GM23338 (cell line): Measurements from ENCODE around the gene DARS2. TPM values are rescaled to one million over a fixed set of nuclear protein-coding genes. Genes with fewer than 3 reads are reported as not detected.
"Not testable (repeated sequence)": the region's sequence is repeated elsewhere in the genome, so short reads cannot be mapped to it uniquely, and the experiment has no call there.

Source experiments
- ATAC-seq: fragments of 200-7000 bp; cut with Tn5 transposase; 3 replicates; pipeline ENCODE4 v1.9.1; 2020
- DNase-seq: peaks from one replicate; pipeline ENCODE4 v3.0.0-alpha.2; 2015; ENCODE audit warnings: low spot score
- H2AFZ ChIP-seq: fragments of 200-600 bp; sonication (generic); 2 replicates; pipeline ENCODE4 v1.8.0; 2016; ENCODE audit warnings: antibody characterized with exemption, mild to moderate bottlenecking, moderate library complexity
- H3F3A ChIP-seq: fragments of 200-600 bp; sonication (generic); replicated peaks from 2 replicates; pipeline ENCODE4 v1.8.0; 2017; ENCODE audit warnings: antibody characterized with exemption, mixed run types, low read depth
- H3K27ac ChIP-seq: fragments of 200-600 bp; sonication (generic); 2 replicates; pipeline ENCODE4 v1.6.1; 2016; ENCODE audit warnings: low read depth
- H3K27me3 ChIP-seq: fragments of 200-600 bp; sonication (generic); 2 replicates; pipeline ENCODE4 v1.8.0; 2016; ENCODE audit warnings: mild to moderate bottlenecking, mixed run types, moderate library complexity; ENCODE audit not compliant: insufficient read depth
- H3K36me3 ChIP-seq: fragments of 200-600 bp; sonication (generic); 2 replicates; pipeline ENCODE4 v1.8.0; 2016; ENCODE audit warnings: mild to moderate bottlenecking; ENCODE audit not compliant: insufficient read depth
- H3K4me1 ChIP-seq: fragments of 200-600 bp; sonication (generic); 2 replicates; pipeline ENCODE4 v1.8.0; 2016; ENCODE audit warnings: mild to moderate bottlenecking, moderate library complexity; ENCODE audit not compliant: insufficient read depth
- H3K4me2 ChIP-seq: fragments of 200-600 bp; sonication (generic); 2 replicates; pipeline ENCODE4 v1.7.1; 2017; ENCODE audit warnings: mixed run types
- H3K4me3 ChIP-seq: fragments of 200-600 bp; sonication (generic); 2 replicates; pipeline ENCODE4 v1.6.1; 2016; ENCODE audit warnings: mixed run types
- H3K79me2 ChIP-seq: fragments of 200-600 bp; sonication (generic); replicated peaks from 2 replicates; pipeline ENCODE4 v1.8.0; 2017; ENCODE audit warnings: mild to moderate bottlenecking; ENCODE audit not compliant: insufficient read depth
- H3K9me2 ChIP-seq: fragments of 200-600 bp; sonication (generic); 2 replicates; pipeline ENCODE4 v1.8.0; 2017; ENCODE audit not compliant: insufficient read depth
- H4K20me1 ChIP-seq: fragments of 200-600 bp; sonication (generic); replicated peaks from 2 replicates; pipeline ENCODE4 v1.8.0; 2017; ENCODE audit warnings: mild to moderate bottlenecking; ENCODE audit not compliant: insufficient read depth
- H3K27ac Mint-ChIP-seq: 2 replicates; pipeline ENCODE4 v1.8.0; 2020; ENCODE audit warnings: inconsistent platforms, mild to moderate bottlenecking, moderate library complexity, mixed read lengths
- H3K27me3 Mint-ChIP-seq: 3 replicates; pipeline ENCODE4 v1.8.0; 2022; ENCODE audit warnings: low read depth, mild to moderate bottlenecking, moderate library complexity, mixed read lengths, inconsistent platforms; ENCODE audit not compliant: insufficient read depth, poor library complexity
- H3K36me3 Mint-ChIP-seq: 3 replicates; pipeline ENCODE4 v1.8.0; 2021; ENCODE audit warnings: low read depth, mild to moderate bottlenecking, inconsistent platforms, moderate library complexity, mixed read lengths
- H3K4me1 Mint-ChIP-seq: 3 replicates; pipeline ENCODE4 v1.8.0; 2020; ENCODE audit warnings: mild to moderate bottlenecking, inconsistent platforms, mixed read lengths
- H3K4me3 Mint-ChIP-seq: 3 replicates; pipeline ENCODE4 v1.8.0; 2021; ENCODE audit warnings: moderate library complexity, mild to moderate bottlenecking, inconsistent platforms, mixed read lengths
- H3K9me3 Mint-ChIP-seq: 3 replicates; pipeline ENCODE4 v1.8.0; 2020; ENCODE audit warnings: moderate library complexity, mild to moderate bottlenecking, inconsistent platforms, mixed read lengths
- CREB1 ChIP-seq: fragments of 250-450 bp; sonication (Bioruptor Pico); IDR thresholded peaks from 2 replicates; pipeline ENCODE4 v1.5.0; 2020; ENCODE audit warnings: low read depth, mild to moderate bottlenecking, moderate library complexity
- EZH2 ChIP-seq: fragments of 200-600 bp; sonication (generic); IDR thresholded peaks from one replicate; pipeline ENCODE4 v1.8.0; 2017; ENCODE audit warnings: antibody characterized with exemption, mild to moderate bottlenecking, low read depth; ENCODE audit not compliant: unreplicated experiment
- JUNB ChIP-seq: IDR thresholded peaks from one replicate; pipeline ENCODE4 v1.6.1; 2016; ENCODE audit warnings: antibody characterized with exemption; ENCODE audit not compliant: unreplicated experiment
- POLR2AphosphoS5 ChIP-seq: IDR thresholded peaks from 2 replicates; pipeline ENCODE4 v1.6.1; 2016; ENCODE audit warnings: antibody characterized with exemption, low read depth
- STAT1 ChIP-seq: IDR thresholded peaks from one replicate; pipeline ENCODE4 v1.6.1; 2016; ENCODE audit warnings: antibody characterized with exemption; ENCODE audit not compliant: unreplicated experiment
- ZNF331 ChIP-seq: fragments of 250-450 bp; sonication (Bioruptor Pico); IDR thresholded peaks from 2 replicates; pipeline ENCODE4 v1.5.0; 2020; ENCODE audit warnings: low read depth, mild to moderate bottlenecking, moderate library complexity
- polyA plus RNA-seq: library from polyadenylated mRNA; unstranded; fragments of >200 nt; fragmentation: Nextera tagmentation; extraction: Ambion mirVana; gene quantifications from 2 replicates; pipeline ENCODE4 v1.2.1, GENCODE V29; 2016
- total RNA-seq: library from RNA; depleted of rRNA; stranded (reverse); fragments of >200 nt; shearing (Covaris generic); gene quantifications from 2 replicates; pipeline ENCODE4 v1.2.3, GENCODE V29; 2014
- TF ChIP-seq, protein P1 (sequence below), 2 experiments: fragments of 200-600 bp in 1 of 2; sonication (generic) in 1 of 2; conservative IDR thresholded peaks; 2 replicates each; pipeline versions ENCODE4 v1.5.1 to v1.6.1; 2016 to 2017; ENCODE audit warnings: antibody characterized with exemption in 2 of 2, low read depth in 2 of 2, mild to moderate bottlenecking in 2 of 2, moderate library complexity in 1 of 2

The DARS2 gene
- total and polyA plus RNA-seq, 2 experiments from 2014 or later: 18.1 to 41.1 TPM

DNA sequence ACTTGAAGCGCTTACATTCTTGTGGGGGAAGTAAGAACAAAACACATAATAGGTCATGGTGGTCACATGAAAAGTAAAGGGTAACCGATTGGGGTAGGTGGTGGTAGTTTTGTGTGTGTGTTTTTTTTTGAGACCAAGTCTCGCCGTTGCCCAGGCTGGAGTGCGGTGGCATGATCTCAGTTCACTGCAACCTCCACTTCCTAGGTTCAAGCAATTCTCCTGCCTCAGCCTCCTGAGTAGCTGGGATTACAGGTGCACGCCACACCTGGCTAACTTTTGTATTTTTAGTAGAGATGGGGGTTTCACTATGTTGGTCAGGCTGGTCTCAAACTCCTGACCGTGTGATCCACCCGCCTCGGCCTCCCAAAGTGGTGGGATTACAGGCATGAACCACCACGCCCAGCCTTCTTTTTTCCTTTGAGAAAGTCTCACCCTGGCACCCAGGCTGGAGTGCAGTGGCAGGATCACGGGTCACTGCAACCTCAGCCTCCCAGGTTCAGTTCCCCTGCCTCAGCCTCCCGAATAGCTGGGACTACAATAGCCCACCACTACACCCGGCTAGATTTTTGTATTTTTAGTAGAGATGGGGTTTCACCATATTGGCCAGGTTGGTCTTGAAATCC, 37.8 kb downstream of the DARS2 start:
- peaks cover 81% of the 10 kb centered on the region for H3K36me3 Mint-ChIP-seq

DNA sequence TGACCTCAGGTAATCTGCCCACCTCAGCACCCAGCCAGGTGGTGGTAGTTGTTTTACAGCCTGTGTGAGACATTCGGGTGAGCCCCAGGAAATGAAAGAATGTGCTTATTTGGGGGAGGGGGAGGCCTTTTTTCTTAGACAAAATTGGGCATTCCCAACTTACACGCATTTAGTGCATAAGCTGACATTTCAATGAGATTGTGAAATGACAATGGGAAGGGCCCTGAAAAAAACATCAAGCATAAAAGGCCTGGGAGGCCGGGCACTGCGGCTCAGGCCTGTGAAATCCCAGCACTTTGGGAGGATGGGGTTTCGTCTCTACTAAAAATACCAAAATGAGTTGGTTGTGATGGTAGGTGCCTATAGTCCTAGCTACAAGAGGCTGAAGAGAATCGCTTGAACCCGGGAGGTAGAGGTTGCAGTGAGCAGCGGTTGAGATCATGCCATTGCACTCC, 38.3 kb downstream of the DARS2 start:
- Histone ChIP-seq H3K4me2 (no peak overlapping the region), H3K4me3 (no peak overlapping the region), H3K9me2 (no peaks in the 10 kb centered on the region), H3K4me1 (peaks cover 24% of the 10 kb centered on the region), H3K36me3 (peaks cover 45% of the 10 kb centered on the region), H3K27me3 (no peaks in the 10 kb centered on the region), H3K27ac (peak overlapping the region; percentile 96), H2AFZ (no peak overlapping the region), H3K79me2 (peaks cover 32% of the 10 kb centered on the region), H3F3A (peaks cover 64% of the 10 kb centered on the region), H4K20me1 (peaks cover 16% of the 10 kb centered on the region)
- Mint-ChIP-seq H3K36me3 (peaks cover 81% of the 10 kb centered on the region), H3K4me1 (peaks cover 22% of the 10 kb centered on the region), H3K27ac (peak overlapping the region; percentile 89), H3K4me3 (peak overlapping the region; percentile 38; the same call in 2 of the 3 replicates), H3K27me3 (peaks cover 59% of the 10 kb centered on the region), H3K9me3 (peaks cover 11% of the 10 kb centered on the region; the same call in 2 of the 3 replicates)
- peak; percentile 5 for ATAC-seq
- TF ChIP-seq EZH2: no peak
- peak; percentile 87 for TF ChIP-seq POLR2AphosphoS5
- no peak for TF ChIP-seq CREB1 (CRISPR knock-in tag)
- no peak for TF ChIP-seq STAT1
- TF ChIP-seq JUNB: no peak
- TF ChIP-seq, protein P1, sequence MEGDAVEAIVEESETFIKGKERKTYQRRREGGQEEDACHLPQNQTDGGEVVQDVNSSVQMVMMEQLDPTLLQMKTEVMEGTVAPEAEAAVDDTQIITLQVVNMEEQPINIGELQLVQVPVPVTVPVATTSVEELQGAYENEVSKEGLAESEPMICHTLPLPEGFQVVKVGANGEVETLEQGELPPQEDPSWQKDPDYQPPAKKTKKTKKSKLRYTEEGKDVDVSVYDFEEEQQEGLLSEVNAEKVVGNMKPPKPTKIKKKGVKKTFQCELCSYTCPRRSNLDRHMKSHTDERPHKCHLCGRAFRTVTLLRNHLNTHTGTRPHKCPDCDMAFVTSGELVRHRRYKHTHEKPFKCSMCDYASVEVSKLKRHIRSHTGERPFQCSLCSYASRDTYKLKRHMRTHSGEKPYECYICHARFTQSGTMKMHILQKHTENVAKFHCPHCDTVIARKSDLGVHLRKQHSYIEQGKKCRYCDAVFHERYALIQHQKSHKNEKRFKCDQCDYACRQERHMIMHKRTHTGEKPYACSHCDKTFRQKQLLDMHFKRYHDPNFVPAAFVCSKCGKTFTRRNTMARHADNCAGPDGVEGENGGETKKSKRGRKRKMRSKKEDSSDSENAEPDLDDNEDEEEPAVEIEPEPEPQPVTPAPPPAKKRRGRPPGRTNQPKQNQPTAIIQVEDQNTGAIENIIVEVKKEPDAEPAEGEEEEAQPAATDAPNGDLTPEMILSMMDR (conservative IDR thresholded peaks at IDR 0.05; ENCODE audit: low read depth in 2 of 2): no peak
- peak; percentile 58 for DNase-seq

More for the DNA sequence above, 37.8 kb downstream of the DARS2 start:
- H3K27me3 ChIP-seq, H2AFZ ChIP-seq, H3K4me2 ChIP-seq, H3K4me3 ChIP-seq, H3K9me3 Mint-ChIP-seq, H3K9me2 ChIP-seq: not testable (repeated sequence)
- peak overlapping the region; percentile 35; the same call in 2 of the 3 replicates for H3K4me3 Mint-ChIP-seq
- peaks cover 22% of the 10 kb centered on the region for H3K4me1 Mint-ChIP-seq
- peak overlapping the region; percentile 89 for H3K27ac Mint-ChIP-seq
- DNase-seq (peak; percentile 39), ATAC-seq (peak; percentile 19)
- peaks cover 53% of the 10 kb centered on the region for H3K27me3 Mint-ChIP-seq
- H3F3A ChIP-seq: peaks cover 60% of the 10 kb centered on the region
- peak overlapping the region; percentile 96 for H3K27ac ChIP-seq
- H4K20me1 ChIP-seq: peaks cover 16% of the 10 kb centered on the region
- peaks cover 24% of the 10 kb centered on the region for H3K4me1 ChIP-seq
- 0 out of 2 replicates have a peak, but pooled peaks have one; percentile 29 for TF ChIP-seq ZNF331 (CRISPR knock-in tag)
- H3K36me3 ChIP-seq: peaks cover 45% of the 10 kb centered on the region
- H3K79me2 ChIP-seq: peaks cover 28% of the 10 kb centered on the region
